ENCODE measurements around the gene SSMEM1.

Gene SSMEM1

GRCh38 chr7:130162196-130162595, 45.5 kb upstream of the SSMEM1 start:
- H3K9me2 ChIP-seq (replicated peaks; ENCODE audit: insufficient read depth, low read length) = no peaks in the 10 kb centered on the region
- no peak overlapping the region for H2AFZ ChIP-seq (ENCODE audit: low read depth, low read length, severe bottlenecking)
- no peaks in the 10 kb centered on the region for H3K9me3 ChIP-seq (ENCODE audit: insufficient read depth, low read length)
- H3K36me3 ChIP-seq (ENCODE audit: low read length) = peaks cover 27% of the 10 kb centered on the region
- H3K9ac ChIP-seq (ENCODE audit: low read length) = no peak overlapping the region
- H3F3A ChIP-seq (ENCODE audit: insufficient read depth) = peaks cover 8% of the 10 kb centered on the region
- no peaks in the 10 kb centered on the region for H4K20me1 ChIP-seq (ENCODE audit: low read depth, low read length)
- no peak overlapping the region for H3K4me2 ChIP-seq (ENCODE audit: low read depth, low read length, poor library complexity, severe bottlenecking)
- H3K27me3 ChIP-seq (ENCODE audit: low read length) = no peaks in the 10 kb centered on the region
- no peak overlapping the region for H3K27ac ChIP-seq (ENCODE audit: low read depth, low read length)
- H3K4me3 ChIP-seq (ENCODE audit: insufficient read depth, low read length, poor library complexity, severe bottlenecking) = no peak overlapping the region
- H3K79me2 ChIP-seq (ENCODE audit: insufficient read depth, low read length) = no peaks in the 10 kb centered on the region
- no peak for TF ChIP-seq CTCF (IDR thresholded peaks at IDR 0.05; ENCODE audit: insufficient read depth, low read length, poor library complexity, severe bottlenecking)
- TF ChIP-seq EZH2phosphoT487 (conservative IDR thresholded peaks at IDR 0.05; ENCODE audit: low read length) = no peak

GRCh38 chr7:130174237-130174959, 33.3 kb upstream of the SSMEM1 start:
- Histone ChIP-seq H2AFZ (ENCODE audit: low read depth, low read length, severe bottlenecking) (no peak overlapping the region), H4K20me1 (ENCODE audit: low read depth, low read length) (no peaks in the 10 kb centered on the region), H3K9me2 (replicated peaks; ENCODE audit: insufficient read depth, low read length) (no peaks in the 10 kb centered on the region), H3F3A (ENCODE audit: insufficient read depth) (no peaks in the 10 kb centered on the region), H3K27me3 (ENCODE audit: low read length) (no peaks in the 10 kb centered on the region), H3K36me3 (ENCODE audit: low read length) (peaks cover 43% of the 10 kb centered on the region), H3K4me3 (ENCODE audit: insufficient read depth, low read length, poor library complexity, severe bottlenecking) (no peak overlapping the region), H3K79me2 (ENCODE audit: insufficient read depth, low read length) (peaks cover 5% of the 10 kb centered on the region; the same call in 1 of the 2 replicates), H3K9ac (ENCODE audit: low read length) (no peak overlapping the region), H3K4me2 (ENCODE audit: low read depth, low read length, poor library complexity, severe bottlenecking) (no peak overlapping the region), H3K9me3 (ENCODE audit: insufficient read depth, low read length) (no peaks in the 10 kb centered on the region), H3K27ac (ENCODE audit: low read depth, low read length) (no peak overlapping the region)
- TF ChIP-seq CTCF (IDR thresholded peaks at IDR 0.05; ENCODE audit: insufficient read depth, low read length, poor library complexity, severe bottlenecking) (no peak), EZH2phosphoT487 (conservative IDR thresholded peaks at IDR 0.05; ENCODE audit: low read length) (no peak)

GRCh38 chr7:130178251-130178650, 29.4 kb upstream of the SSMEM1 start:
- Histone ChIP-seq H3K4me2 (ENCODE audit: low read depth, low read length, poor library complexity, severe bottlenecking) (no peak overlapping the region), H3K36me3 (ENCODE audit: low read length) (peaks cover 53% of the 10 kb centered on the region), H3F3A (ENCODE audit: insufficient read depth) (no peaks in the 10 kb centered on the region), H3K9me3 (ENCODE audit: insufficient read depth, low read length) (no peaks in the 10 kb centered on the region), H3K79me2 (ENCODE audit: insufficient read depth, low read length) (peaks cover 5% of the 10 kb centered on the region; the same call in 1 of the 2 replicates), H2AFZ (ENCODE audit: low read depth, low read length, severe bottlenecking) (no peak overlapping the region), H3K4me3 (ENCODE audit: insufficient read depth, low read length, poor library complexity, severe bottlenecking) (no peak overlapping the region), H3K27me3 (ENCODE audit: low read length) (no peaks in the 10 kb centered on the region), H3K27ac (ENCODE audit: low read depth, low read length) (no peak overlapping the region), H3K9me2 (replicated peaks; ENCODE audit: insufficient read depth, low read length) (no peaks in the 10 kb centered on the region), H3K9ac (ENCODE audit: low read length) (no peak overlapping the region), H4K20me1 (ENCODE audit: low read depth, low read length) (no peaks in the 10 kb centered on the region)
- TF ChIP-seq CTCF (IDR thresholded peaks at IDR 0.05; ENCODE audit: insufficient read depth, low read length, poor library complexity, severe bottlenecking) (no peak), EZH2phosphoT487 (conservative IDR thresholded peaks at IDR 0.05; ENCODE audit: low read length) (no peak)

Measured in SU-DHL-6 (cell line).